NT2/D1 (cell line): Measurements from ENCODE around the gene SCAMP2.

Experiments
- YY1 ChIP-seq: IDR thresholded peaks from 2 replicates; pipeline ENCODE4 v1.6.1; 2011; ENCODE audit not compliant: insufficient read length, insufficient read depth
- ZNF274 ChIP-seq: IDR thresholded peaks from 2 replicates; pipeline ENCODE4 v1.6.1; 2011; ENCODE audit warnings: mild to moderate bottlenecking, low read depth, low read length

DNA sequence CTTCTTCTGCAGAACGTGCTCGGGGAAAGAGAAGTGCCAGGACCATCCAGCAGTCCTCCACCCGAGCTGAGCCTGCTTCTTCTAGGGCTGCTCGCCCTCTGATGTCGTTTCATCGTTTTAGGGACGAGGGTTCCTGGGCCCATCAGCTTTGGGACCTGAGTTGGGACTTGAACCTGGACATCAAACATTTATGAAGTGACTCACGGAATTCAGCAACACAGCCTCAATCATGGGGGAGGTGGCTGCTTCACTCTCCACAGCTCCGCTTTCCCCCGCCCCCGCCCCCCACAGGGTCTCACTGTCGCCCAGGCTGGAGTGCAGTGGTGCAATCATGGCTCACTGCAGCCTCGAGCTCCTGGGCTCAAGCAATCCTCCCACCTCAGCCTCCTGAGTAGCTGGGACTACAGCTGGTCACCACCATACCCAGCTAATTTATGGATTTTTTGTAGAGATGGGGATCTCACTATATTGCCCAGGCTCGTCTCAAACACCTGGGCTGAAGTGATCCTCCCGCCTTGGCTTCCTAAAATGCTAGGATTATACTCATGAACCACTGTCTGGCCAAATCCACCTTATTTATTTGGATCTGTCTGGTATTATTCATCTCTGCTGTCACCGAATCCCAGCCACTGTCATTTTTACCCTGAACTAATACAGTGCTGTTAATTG is 725 bp upstream of the SCAMP2 start:
- TF ChIP-seq ZNF274: no peak
- no peak for TF ChIP-seq YY1
